ENCODE data around the gene CAST.

Gene CAST

DNA sequence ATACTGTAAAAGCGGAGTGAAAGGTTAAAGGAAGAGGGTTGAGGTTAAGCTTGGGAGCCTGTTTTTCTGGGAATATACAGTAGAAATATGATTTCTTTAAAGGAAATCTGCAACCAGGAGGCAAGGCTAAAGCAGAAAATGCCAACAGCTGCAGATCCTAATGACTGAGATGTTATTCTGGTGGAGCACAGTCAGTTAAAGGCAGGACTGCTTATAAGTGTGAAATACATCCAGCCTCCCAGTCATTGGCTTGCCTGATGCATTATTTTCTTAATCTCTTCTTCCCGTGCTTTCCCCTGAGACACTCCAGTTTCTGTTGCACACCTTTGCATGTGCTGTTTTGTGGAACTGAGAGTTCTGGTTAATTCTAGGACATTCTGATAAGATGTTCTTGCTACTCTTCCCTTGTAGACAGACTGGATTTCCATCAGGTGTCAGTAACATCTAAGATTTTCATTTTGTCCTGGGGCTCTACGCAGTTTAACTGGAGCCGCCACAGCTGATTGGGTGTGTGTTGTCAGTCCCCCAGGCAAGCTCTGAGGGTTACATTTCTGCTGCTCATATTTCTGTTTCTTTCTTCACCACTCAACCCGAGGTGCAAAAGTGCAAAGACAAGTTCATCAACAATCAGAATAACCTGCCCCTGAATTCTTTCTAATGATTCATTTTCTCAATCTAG is 44.4 kb downstream of the CAST start:
- Histone ChIP-seq H3K4me3 (ENCODE audit: low read length) (no peak overlapping the region), H3K36me3 (ENCODE audit: control insufficient read depth, insufficient read depth, low read length) (no peaks in the 10 kb centered on the region), H3K9ac (ENCODE audit: low read length) (no peak overlapping the region), H3K27me3 (ENCODE audit: control insufficient read depth, insufficient read depth, low read length) (no peaks in the 10 kb centered on the region), H3K27ac (ENCODE audit: low read depth, low read length) (no peak overlapping the region), H3K4me1 (ENCODE audit: control insufficient read depth, insufficient read depth, low read length) (peaks cover 10% of the 10 kb centered on the region)

DNA sequence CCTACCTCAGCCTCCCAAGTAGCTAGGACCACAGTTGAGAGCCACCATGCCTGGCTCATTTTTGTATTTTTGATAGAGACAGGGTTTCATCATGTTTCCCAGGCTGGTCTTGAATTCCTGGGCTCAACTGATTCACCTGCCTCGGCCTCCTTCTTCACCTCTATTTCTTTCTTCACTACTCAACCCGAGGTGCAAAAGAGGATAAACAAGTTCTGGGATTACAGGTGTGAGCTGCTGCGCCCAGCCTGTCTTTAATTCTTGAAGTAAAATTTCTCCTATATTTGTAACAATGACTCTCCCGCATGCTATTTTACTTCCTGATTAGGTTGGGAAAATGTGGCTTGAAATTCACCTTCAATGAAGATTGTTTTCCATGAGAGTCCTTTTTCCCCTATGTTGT is 46.4 kb downstream of the CAST start:
- Histone ChIP-seq H3K4me1 (ENCODE audit: control insufficient read depth, insufficient read depth, low read length) (peaks cover 5% of the 10 kb centered on the region), H3K36me3 (ENCODE audit: control insufficient read depth, insufficient read depth, low read length) (peaks cover 3% of the 10 kb centered on the region), H3K27me3 (ENCODE audit: control insufficient read depth, insufficient read depth, low read length) (no peaks in the 10 kb centered on the region), H3K4me3 (ENCODE audit: low read length) (no peak overlapping the region), H3K27ac (ENCODE audit: low read depth, low read length) (no peak overlapping the region), H3K9ac (ENCODE audit: low read length) (no peak overlapping the region)

DNA sequence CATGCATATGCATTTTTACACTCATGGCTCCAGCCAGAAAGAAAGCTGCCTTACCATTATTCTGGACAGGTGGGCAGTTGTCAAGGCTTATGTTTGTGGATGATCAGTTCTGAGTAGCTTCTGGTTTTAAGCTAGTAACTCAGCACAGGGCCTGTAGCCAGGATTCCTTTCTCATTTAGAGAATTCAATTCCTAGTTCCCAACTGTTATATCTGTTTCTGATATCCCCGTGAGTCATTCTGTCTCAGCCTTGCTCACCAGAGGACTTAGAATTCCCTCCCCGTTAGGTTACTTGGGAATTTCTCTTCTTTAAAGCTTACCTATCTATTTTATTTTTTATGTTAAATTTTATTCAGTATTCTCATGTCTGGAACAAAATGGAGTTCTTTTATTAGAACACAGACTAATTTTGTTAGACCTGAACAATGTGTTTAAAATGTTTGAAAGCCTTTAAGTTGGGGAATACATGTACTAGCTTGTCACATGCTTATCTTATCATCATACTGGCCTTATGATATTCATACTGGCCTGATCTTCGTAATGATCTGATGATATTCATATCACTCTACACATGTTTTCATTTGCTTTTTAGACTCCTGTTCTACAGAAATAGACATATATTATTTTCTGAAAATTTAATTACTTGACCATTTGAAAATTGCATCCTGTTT is 47.1 kb downstream of the CAST start:
- Histone ChIP-seq H3K4me1 (ENCODE audit: control insufficient read depth, insufficient read depth, low read length) (peaks cover 3% of the 10 kb centered on the region), H3K27me3 (ENCODE audit: control insufficient read depth, insufficient read depth, low read length) (no peaks in the 10 kb centered on the region), H3K27ac (ENCODE audit: low read depth, low read length) (no peak overlapping the region), H3K4me3 (ENCODE audit: low read length) (no peak overlapping the region), H3K36me3 (ENCODE audit: control insufficient read depth, insufficient read depth, low read length) (peaks cover 3% of the 10 kb centered on the region), H3K9ac (ENCODE audit: low read length) (no peak overlapping the region)

DNA sequence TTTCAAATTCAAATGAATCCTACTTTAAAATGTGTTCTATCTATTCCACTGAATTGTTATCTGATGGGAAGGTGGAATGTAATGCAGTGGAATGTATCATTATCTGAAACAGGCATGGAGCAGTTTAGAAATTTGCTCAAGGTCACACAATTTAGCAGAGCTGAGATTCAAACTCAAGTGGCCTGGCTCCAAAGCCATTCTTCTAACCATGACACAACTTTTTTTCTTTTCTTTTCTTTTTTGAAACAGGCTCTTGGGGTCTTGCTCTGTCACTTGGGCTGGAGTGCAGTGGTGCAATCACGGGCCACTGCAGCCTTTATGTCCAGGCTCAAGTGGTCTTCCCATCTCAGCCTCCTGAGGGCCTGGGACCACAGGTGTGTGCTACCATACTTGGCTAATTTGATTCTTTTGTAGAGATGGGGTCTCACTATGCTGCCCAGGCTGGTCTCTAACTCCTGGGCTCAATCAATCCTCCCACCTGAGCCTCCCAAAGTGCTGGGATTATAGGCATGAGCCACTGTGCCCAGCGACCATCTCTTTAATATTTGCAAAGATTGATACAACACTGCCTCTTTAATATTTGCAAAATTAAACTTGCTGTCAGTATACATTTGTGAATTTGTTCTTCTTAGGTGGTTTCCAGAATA is 50.0 kb downstream of the CAST start:
- H3K4me1 ChIP-seq (ENCODE audit: control insufficient read depth, insufficient read depth, low read length), result peaks cover 16% of the 10 kb centered on the region
- H3K4me3 ChIP-seq (ENCODE audit: low read length), result no peak overlapping the region
- H3K27ac ChIP-seq (ENCODE audit: low read depth, low read length), result no peak overlapping the region
- peaks cover 3% of the 10 kb centered on the region for H3K36me3 ChIP-seq (ENCODE audit: control insufficient read depth, insufficient read depth, low read length)
- H3K9ac ChIP-seq (ENCODE audit: low read length), result no peak overlapping the region
- no peaks in the 10 kb centered on the region for H3K27me3 ChIP-seq (ENCODE audit: control insufficient read depth, insufficient read depth, low read length)

DNA sequence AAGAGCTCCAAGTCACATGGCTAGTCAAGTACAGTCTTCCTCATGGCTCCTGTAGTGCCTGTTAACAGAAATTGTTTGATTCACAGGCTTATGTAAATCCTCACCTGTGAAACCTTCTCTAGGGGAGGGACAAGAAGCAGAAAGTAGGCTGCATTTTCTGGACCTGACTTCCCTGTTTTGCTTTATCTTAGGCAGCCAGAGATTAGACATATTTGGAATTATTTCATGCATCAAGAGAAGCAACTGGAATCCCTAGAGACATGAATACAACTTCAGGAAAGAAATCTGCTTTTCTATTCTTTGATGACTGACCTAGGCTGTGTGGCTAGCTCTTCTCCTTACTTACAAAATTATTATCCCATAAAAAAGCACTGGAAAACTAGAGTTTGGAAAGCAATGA is 52.3 kb downstream of the CAST start:
- no peaks in the 10 kb centered on the region for H3K27me3 ChIP-seq (ENCODE audit: control insufficient read depth, insufficient read depth, low read length)
- H3K36me3 ChIP-seq (ENCODE audit: control insufficient read depth, insufficient read depth, low read length), result peaks cover 3% of the 10 kb centered on the region
- H3K4me1 ChIP-seq (ENCODE audit: control insufficient read depth, insufficient read depth, low read length), result peaks cover 20% of the 10 kb centered on the region
- no peak overlapping the region for H3K9ac ChIP-seq (ENCODE audit: low read length)
- H3K4me3 ChIP-seq (ENCODE audit: low read length), result no peak overlapping the region
- H3K27ac ChIP-seq (ENCODE audit: low read depth, low read length), result peak overlapping the region; percentile 78

DNA sequence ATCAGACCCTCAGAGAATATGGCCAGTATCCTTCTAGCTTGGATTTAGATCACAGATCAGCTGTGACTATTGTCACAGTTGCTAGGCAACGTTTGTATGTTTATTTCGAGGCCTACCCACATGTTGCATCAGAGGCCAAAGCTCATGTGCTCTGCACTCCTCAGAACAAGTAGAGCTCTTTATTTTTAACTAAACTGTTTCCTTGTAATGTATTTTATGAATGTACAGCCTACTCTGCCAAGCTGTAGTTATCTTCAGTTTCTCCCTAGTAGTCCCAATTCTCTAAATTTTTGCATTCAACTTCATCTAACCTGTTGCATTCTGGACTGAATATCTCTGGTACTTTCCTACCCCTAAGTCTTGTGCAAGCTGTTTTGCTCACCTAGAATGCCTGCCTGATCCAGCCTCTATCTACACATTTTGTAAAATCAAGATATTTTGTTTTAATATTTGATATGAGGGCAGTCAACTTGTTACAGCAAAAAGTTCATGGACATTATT is 52.8 kb downstream of the CAST start:
- H3K27me3 ChIP-seq (ENCODE audit: control insufficient read depth, insufficient read depth, low read length), result no peaks in the 10 kb centered on the region
- peak overlapping the region; percentile 78 for H3K27ac ChIP-seq (ENCODE audit: low read depth, low read length)
- H3K9ac ChIP-seq (ENCODE audit: low read length), result no peak overlapping the region
- peaks cover 3% of the 10 kb centered on the region for H3K36me3 ChIP-seq (ENCODE audit: control insufficient read depth, insufficient read depth, low read length)
- no peak overlapping the region for H3K4me3 ChIP-seq (ENCODE audit: low read length)
- peaks cover 20% of the 10 kb centered on the region for H3K4me1 ChIP-seq (ENCODE audit: control insufficient read depth, insufficient read depth, low read length)

DNA sequence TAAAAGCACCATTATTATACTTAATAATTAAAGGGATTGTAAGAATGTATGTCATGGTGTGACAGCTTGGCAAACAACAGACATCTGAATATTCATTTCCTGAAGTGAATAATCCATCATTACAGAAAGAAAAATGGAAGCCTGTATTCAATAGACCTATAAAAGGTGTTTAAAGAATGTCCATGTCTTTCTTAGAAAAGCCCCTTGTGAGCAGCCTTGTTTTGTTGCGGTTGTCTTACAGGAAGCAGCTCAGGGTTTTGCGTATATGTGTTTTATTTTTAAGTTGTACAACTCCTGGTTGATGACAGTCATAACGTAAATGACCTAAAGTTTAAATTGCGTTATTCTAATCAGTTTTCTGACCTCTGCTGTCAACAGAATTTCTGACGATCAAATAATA is 53.8 kb downstream of the CAST start:
- no peaks in the 10 kb centered on the region for H3K27me3 ChIP-seq (ENCODE audit: control insufficient read depth, insufficient read depth, low read length)
- H3K4me1 ChIP-seq (ENCODE audit: control insufficient read depth, insufficient read depth, low read length), result peaks cover 23% of the 10 kb centered on the region
- peaks cover 3% of the 10 kb centered on the region for H3K36me3 ChIP-seq (ENCODE audit: control insufficient read depth, insufficient read depth, low read length)
- H3K27ac ChIP-seq (ENCODE audit: low read depth, low read length), result peak overlapping the region; percentile 56
- no peak overlapping the region for H3K4me3 ChIP-seq (ENCODE audit: low read length)
- H3K9ac ChIP-seq (ENCODE audit: low read length), result no peak overlapping the region

DNA sequence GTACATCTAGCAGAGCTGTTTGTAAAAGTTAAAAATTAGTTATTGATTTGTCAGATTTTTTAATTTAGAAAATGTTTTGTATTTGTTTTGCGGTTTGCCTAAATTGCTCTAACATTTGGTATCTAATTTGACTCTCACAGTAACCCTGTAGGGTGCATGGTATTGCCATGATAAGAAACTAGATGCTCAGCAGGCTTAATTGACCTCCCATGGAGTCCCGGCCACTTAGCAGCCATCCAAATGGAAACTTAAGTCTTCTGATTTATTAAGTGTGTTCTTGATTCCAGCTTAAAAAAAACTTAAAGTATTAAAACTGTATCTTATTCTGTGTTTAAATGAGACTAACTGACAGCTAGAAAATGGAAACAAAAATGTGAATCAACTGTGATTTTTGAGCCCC is 54.5 kb downstream of the CAST start:
- H3K4me1 ChIP-seq (ENCODE audit: control insufficient read depth, insufficient read depth, low read length), result peaks cover 27% of the 10 kb centered on the region
- H3K27ac ChIP-seq (ENCODE audit: low read depth, low read length), result no peak overlapping the region
- no peak overlapping the region for H3K9ac ChIP-seq (ENCODE audit: low read length)

DNA sequence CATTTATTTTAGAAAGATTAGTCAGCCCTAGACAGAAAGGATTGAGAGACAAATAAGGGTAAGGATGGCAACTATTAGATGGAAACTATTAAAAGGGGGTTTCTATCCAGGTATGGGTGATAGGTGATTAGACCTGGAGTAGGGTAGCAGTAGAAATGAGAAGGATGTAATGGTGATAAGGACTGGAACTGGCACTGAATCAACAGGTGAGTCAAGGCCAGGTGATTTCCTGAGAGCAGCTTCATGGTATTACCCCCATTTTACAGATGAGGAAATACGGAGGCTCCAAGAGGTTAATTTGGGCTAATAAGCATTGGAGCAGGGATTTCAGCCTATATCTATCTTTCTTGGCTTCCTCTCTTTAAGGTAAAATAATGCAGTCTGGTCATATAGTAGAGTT is 55.7 kb downstream of the CAST start:
- Histone ChIP-seq H3K27ac (ENCODE audit: low read depth, low read length) (no peak overlapping the region), H3K9ac (ENCODE audit: low read length) (no peak overlapping the region), H3K4me1 (ENCODE audit: control insufficient read depth, insufficient read depth, low read length) (peaks cover 27% of the 10 kb centered on the region), H3K36me3 (ENCODE audit: control insufficient read depth, insufficient read depth, low read length) (no peaks in the 10 kb centered on the region), H3K27me3 (ENCODE audit: control insufficient read depth, insufficient read depth, low read length) (no peaks in the 10 kb centered on the region), H3K4me3 (ENCODE audit: low read length) (no peak overlapping the region)

More for the DNA sequence above, 54.5 kb downstream of the CAST start:
- Histone ChIP-seq H3K4me3 (ENCODE audit: low read length) (no peak overlapping the region), H3K27me3 (ENCODE audit: control insufficient read depth, insufficient read depth, low read length) (no peaks in the 10 kb centered on the region), H3K36me3 (ENCODE audit: control insufficient read depth, insufficient read depth, low read length) (peaks cover 3% of the 10 kb centered on the region)

DNA sequence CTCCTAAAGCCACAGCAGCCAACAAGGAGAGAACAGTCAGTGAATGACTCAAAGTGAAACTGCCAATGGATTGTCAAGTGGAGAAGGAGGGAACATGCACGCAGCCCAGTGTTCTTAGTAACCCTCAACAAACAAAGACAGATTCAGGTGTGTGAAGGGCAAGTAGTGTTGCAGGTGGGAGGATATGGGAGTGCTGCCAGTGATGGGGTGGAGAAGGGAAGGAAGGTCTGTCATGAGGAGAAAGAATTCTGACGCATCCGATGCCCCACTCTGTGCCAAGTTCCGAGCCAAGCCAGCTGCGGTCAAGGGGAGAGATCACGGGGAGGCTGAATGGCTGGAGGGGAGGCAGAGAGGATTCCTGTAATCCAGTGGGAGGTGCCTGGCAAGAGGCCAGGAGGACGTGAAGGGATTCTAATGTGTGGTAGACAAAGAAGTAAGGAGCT is 56.5 kb downstream of the CAST start:
- Histone ChIP-seq H3K9ac (ENCODE audit: low read length) (no peak overlapping the region), H3K4me1 (ENCODE audit: control insufficient read depth, insufficient read depth, low read length) (peaks cover 27% of the 10 kb centered on the region), H3K27ac (ENCODE audit: low read depth, low read length) (no peak overlapping the region)

DNA sequence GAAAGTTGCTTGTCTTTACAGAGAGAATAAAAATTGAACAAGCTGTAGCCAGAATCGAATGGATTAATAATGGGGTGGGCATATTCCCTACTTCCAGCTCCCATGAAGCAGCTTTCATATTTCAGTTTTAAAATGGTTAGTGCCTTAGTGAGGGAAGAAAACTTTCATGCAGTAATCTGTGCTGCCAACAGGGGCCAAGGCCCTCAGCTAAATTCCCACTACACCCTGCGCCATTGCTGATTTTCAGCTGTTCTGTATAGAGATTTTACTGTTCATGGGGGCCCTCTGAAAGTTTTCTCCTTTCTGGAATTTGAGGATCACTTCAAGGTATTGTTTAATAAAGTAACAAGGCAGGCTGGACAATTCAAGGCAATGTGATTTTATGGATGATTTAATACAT is 58.2 kb downstream of the CAST start:
- Histone ChIP-seq H3K4me1 (ENCODE audit: control insufficient read depth, insufficient read depth, low read length) (peaks cover 17% of the 10 kb centered on the region), H3K36me3 (ENCODE audit: control insufficient read depth, insufficient read depth, low read length) (peaks cover 2% of the 10 kb centered on the region), H3K27ac (ENCODE audit: low read depth, low read length) (no peak overlapping the region), H3K27me3 (ENCODE audit: control insufficient read depth, insufficient read depth, low read length) (no peaks in the 10 kb centered on the region), H3K4me3 (ENCODE audit: low read length) (no peak overlapping the region), H3K9ac (ENCODE audit: low read length) (no peak overlapping the region)

More for the DNA sequence above, 56.5 kb downstream of the CAST start:
- Histone ChIP-seq H3K36me3 (ENCODE audit: control insufficient read depth, insufficient read depth, low read length) (no peaks in the 10 kb centered on the region), H3K27me3 (ENCODE audit: control insufficient read depth, insufficient read depth, low read length) (no peaks in the 10 kb centered on the region), H3K4me3 (ENCODE audit: low read length) (no peak overlapping the region)

DNA sequence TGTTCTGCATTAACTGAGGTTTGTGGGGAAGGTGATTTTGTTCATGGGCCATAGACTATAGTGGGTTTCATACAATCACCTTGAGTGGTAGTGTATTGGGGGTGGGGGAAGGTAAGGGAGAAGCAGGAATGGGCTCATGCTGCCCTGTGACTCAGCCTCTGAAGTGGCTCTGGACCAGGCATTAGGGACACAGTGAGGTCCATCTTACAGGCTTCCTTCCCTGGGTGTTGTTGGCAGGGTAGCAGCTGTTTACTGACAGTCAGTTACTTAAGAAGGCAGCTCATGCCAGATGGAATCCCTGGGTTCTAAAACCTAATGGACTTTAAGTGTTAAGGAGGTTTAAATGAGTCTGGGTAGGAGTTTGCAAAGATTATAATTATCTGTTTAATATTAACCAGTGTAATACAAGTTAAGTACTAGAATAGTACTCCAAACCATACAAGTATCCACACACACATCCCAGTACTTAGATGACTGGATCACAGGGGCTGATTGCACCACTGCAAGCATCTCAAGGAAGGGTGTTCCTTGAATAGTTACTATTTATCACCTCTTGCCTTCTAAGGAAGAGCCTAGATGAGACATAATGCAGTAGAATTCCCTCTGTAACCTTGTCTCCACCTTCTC is 59.3 kb downstream of the CAST start:
- Histone ChIP-seq H3K27me3 (ENCODE audit: control insufficient read depth, insufficient read depth, low read length) (no peaks in the 10 kb centered on the region), H3K27ac (ENCODE audit: low read depth, low read length) (no peak overlapping the region), H3K9ac (ENCODE audit: low read length) (no peak overlapping the region), H3K4me3 (ENCODE audit: low read length) (no peak overlapping the region), H3K36me3 (ENCODE audit: control insufficient read depth, insufficient read depth, low read length) (peaks cover 2% of the 10 kb centered on the region), H3K4me1 (ENCODE audit: control insufficient read depth, insufficient read depth, low read length) (peaks cover 11% of the 10 kb centered on the region)

All from rectal smooth muscle tissue (tissue), 1 donor.